Parathyroid adenoma (tissue), 2 donors: ENCODE results near the gene CXXC5.

Source experiments
- H2AFZ ChIP-seq: fragments of 300-600 bp; sonication (generic); one replicate; pipeline ENCODE4 v1.7.0; 2017; ENCODE audit warnings: antibody characterized with exemption, mild to moderate bottlenecking
- H3K27ac ChIP-seq: fragments of 300-600 bp; sonication (generic); one replicate; pipeline ENCODE4 v1.7.0; 2017
- H3K27me3 ChIP-seq: fragments of 300-600 bp; sonication (generic); one replicate; pipeline ENCODE4 v1.7.0; 2017; ENCODE audit warnings: low read length; ENCODE audit not compliant: control insufficient read depth, insufficient read depth
- H3K36me3 ChIP-seq: fragments of 300-600 bp; sonication (generic); one replicate; pipeline ENCODE4 v1.7.0; 2017; ENCODE audit warnings: low read length; ENCODE audit not compliant: control insufficient read depth, insufficient read depth
- H3K4me1 ChIP-seq: fragments of 300-600 bp; sonication (generic); one replicate; pipeline ENCODE4 v1.7.0; 2017; ENCODE audit warnings: control low read depth
- H3K4me2 ChIP-seq: fragments of 300-600 bp; sonication (generic); one replicate; pipeline ENCODE4 v1.7.0; 2017; ENCODE audit warnings: low read length
- H3K4me3 ChIP-seq: fragments of 300-600 bp; sonication (generic); one replicate; pipeline ENCODE4 v1.7.0; 2017; ENCODE audit warnings: low read depth, low read length
- H3K79me2 ChIP-seq: fragments of 300-600 bp; sonication (generic); one replicate; pipeline ENCODE4 v1.7.0; 2017; ENCODE audit warnings: control low read depth
- H3K9ac ChIP-seq: fragments of 300-600 bp; sonication (generic); one replicate; pipeline ENCODE4 v1.7.0; 2017; ENCODE audit warnings: mild to moderate bottlenecking
- H3K9me3 ChIP-seq: fragments of 300-600 bp; sonication (generic); one replicate; pipeline ENCODE4 v1.7.0; 2017; ENCODE audit warnings: low read length; ENCODE audit not compliant: control insufficient read depth
- CTCF ChIP-seq: fragments of 300-600 bp; sonication (generic); IDR thresholded peaks from one replicate; pipeline ENCODE4 v1.7.0; 2017; ENCODE audit warnings: antibody characterized with exemption, mild to moderate bottlenecking
- donor health status: primary hyperparathyroidism.

Gene CXXC5

GRCh38 chr5:139692679-139693308 is 44.6 kb downstream of the CXXC5 start:
- no peak for TF ChIP-seq CTCF
- Histone ChIP-seq H3K4me1 (peaks cover 10% of the 10 kb centered on the region), H3K4me3 (no peak overlapping the region), H3K9ac (no peak overlapping the region), H3K36me3 (no peaks in the 10 kb centered on the region), H3K79me2 (no peaks in the 10 kb centered on the region), H3K27ac (no peak overlapping the region), H3K4me2 (no peak overlapping the region), H3K9me3 (no peaks in the 10 kb centered on the region), H2AFZ (no peak overlapping the region), H3K27me3 (no peaks in the 10 kb centered on the region)

GRCh38 chr5:139693676-139694364 is 45.7 kb downstream of the CXXC5 start:
- no peaks in the 10 kb centered on the region for H3K9me3 ChIP-seq
- H3K36me3 ChIP-seq, result no peaks in the 10 kb centered on the region
- H3K79me2 ChIP-seq, result no peaks in the 10 kb centered on the region
- H3K4me1 ChIP-seq, result peaks cover 10% of the 10 kb centered on the region
- no peak overlapping the region for H3K4me3 ChIP-seq
- H3K9ac ChIP-seq, result no peak overlapping the region
- H3K27ac ChIP-seq, result no peak overlapping the region
- no peak overlapping the region for H3K4me2 ChIP-seq
- H3K27me3 ChIP-seq, result no peaks in the 10 kb centered on the region
- H2AFZ ChIP-seq, result no peak overlapping the region
- no peak for TF ChIP-seq CTCF

- Histone ChIP-seq H3K4me2 (no peak overlapping the region), H3K9ac (no peak overlapping the region), H3K27me3 (no peaks in the 10 kb centered on the region), H2AFZ (no peak overlapping the region), H3K79me2 (no peaks in the 10 kb centered on the region), H3K4me1 (peaks cover 15% of the 10 kb centered on the region), H3K36me3 (no peaks in the 10 kb centered on the region), H3K4me3 (no peak overlapping the region), H3K9me3 (no peaks in the 10 kb centered on the region), H3K27ac (no peak overlapping the region)
- no peak for TF ChIP-seq CTCF
Measured at GRCh38 chr5:139694556-139695177, 46.5 kb downstream of the CXXC5 start.

GRCh38 chr5:139695178-139695573 is 47.0 kb downstream of the CXXC5 start:
- Histone ChIP-seq H3K27me3 (no peaks in the 10 kb centered on the region), H2AFZ (no peak overlapping the region), H3K4me1 (peaks cover 12% of the 10 kb centered on the region), H3K4me2 (no peak overlapping the region), H3K9ac (no peak overlapping the region), H3K9me3 (no peaks in the 10 kb centered on the region), H3K36me3 (no peaks in the 10 kb centered on the region), H3K27ac (no peak overlapping the region), H3K4me3 (no peak overlapping the region), H3K79me2 (no peaks in the 10 kb centered on the region)
- no peak for TF ChIP-seq CTCF
